DMS53 treated with DMSO at 0.1 percent for 48 hours (cell line): ENCODE results near the gene CACNB2.

Experiments used
- DNase-seq: peaks from one replicate; lab custom pipeline; 2025; ENCODE audit not compliant: unreplicated experiment; lab: John Stamatoyannopoulos, UW

CACNB2 gene

GRCh38 chr10:18381679-18382078, 241.5 kb downstream of the CACNB2 start:
- DNase-seq = no peak

- no peak for DNase-seq
Observed at GRCh38 chr10:18397906-18398305, 257.7 kb downstream of the CACNB2 start.

- no peak for DNase-seq
Observed at GRCh38 chr10:18399158-18399557, 258.9 kb downstream of the CACNB2 start.

- peak; percentile 78 for DNase-seq
Observed at GRCh38 chr10:18400201-18400905, 260.1 kb downstream of the CACNB2 start.

GRCh38 chr10:18400906-18401245, 260.7 kb downstream of the CACNB2 start:
- DNase-seq = peak; percentile 42

GRCh38 chr10:18401416-18402195, 261.4 kb downstream of the CACNB2 start:
- no peak for DNase-seq

GRCh38 chr10:18402853-18403252, 262.6 kb downstream of the CACNB2 start:
- DNase-seq = no peak

GRCh38 chr10:18404530-18404929, 264.3 kb downstream of the CACNB2 start:
- DNase-seq = no peak

- no peak for DNase-seq
Observed at GRCh38 chr10:18406136-18406535, 265.9 kb downstream of the CACNB2 start.

- DNase-seq = no peak
Observed at GRCh38 chr10:18409599-18410397, 269.6 kb downstream of the CACNB2 start.

GRCh38 chr10:18414061-18414460, 273.8 kb downstream of the CACNB2 start:
- no peak for DNase-seq

GRCh38 chr10:18417950-18418527, 277.8 kb downstream of the CACNB2 start:
- no peak for DNase-seq

- DNase-seq = no peak
Observed at GRCh38 chr10:18418541-18419215, 278.5 kb downstream of the CACNB2 start.

GRCh38 chr10:18419945-18420344, 279.7 kb downstream of the CACNB2 start:
- no peak for DNase-seq

GRCh38 chr10:18421726-18422293, 281.6 kb downstream of the CACNB2 start:
- DNase-seq = no peak

- no peak for DNase-seq
Observed at GRCh38 chr10:18423058-18423637, 282.9 kb downstream of the CACNB2 start.

GRCh38 chr10:18424200-18424599, 284.0 kb downstream of the CACNB2 start:
- no peak for DNase-seq

- DNase-seq = no peak
Observed at GRCh38 chr10:18429335-18429734, 289.1 kb downstream of the CACNB2 start.

- peak; percentile 93 for DNase-seq
Observed at GRCh38 chr10:18436902-18437301, 296.7 kb downstream of the CACNB2 start.

GRCh38 chr10:18437486-18437885, 297.3 kb downstream of the CACNB2 start:
- DNase-seq = peak; percentile 60
